H1 (cell line): ENCODE measurements around the gene CPEB3. TPM values are rescaled to one million over a fixed set of nuclear protein-coding genes. Genes with fewer than 3 reads are reported as not detected.

ENCODE experiments used
- JUN ChIP-seq: IDR thresholded peaks from 2 replicates; pipeline ENCODE4 v1.6.1; 2011; ENCODE audit warnings: low read depth, mild to moderate bottlenecking, improper control_type of control experiment, low read length
- RBBP5 ChIP-seq: IDR thresholded peaks from 2 replicates; pipeline ENCODE4 v1.7.1; 2012; ENCODE audit warnings: low read depth, mild to moderate bottlenecking, inconsistent platforms, low read length, moderate library complexity, borderline replicate concordance
- RFX5 ChIP-seq: IDR thresholded peaks from 2 replicates; pipeline ENCODE4 v1.6.1; 2011; ENCODE audit warnings: low read depth, low read length, improper control_type of control experiment, borderline replicate concordance
- SP1 ChIP-seq: IDR thresholded peaks from 2 replicates; pipeline ENCODE4 v1.6.1; 2011; ENCODE audit warnings: low read depth, low read length
- polyA plus RNA-seq, 7 experiments: library from polyadenylated mRNA; depleted of rRNA in 3 of 7; stranded (reverse) in 5 of 7; unstranded in 2 of 7; fragments of >200 nt in 5 of 7; fragments of 200-250 nt in 2 of 7; gene quantifications; 1 replicate in 5 of 7; 2 replicates in 1 of 7; 4 replicates in 1 of 7; pipeline versions ENCODE4 v1.2.1 to v1.2.3, GENCODE V29; 2011 to 2013; ENCODE audit warnings: missing spikeins in 2 of 7, mixed read lengths in 2 of 7
- total RNA-seq: library from RNA; stranded (reverse); fragmentation: NEBNext Ultra II Directional; extraction: Animal tissue kit (Norgen Biotek cat#: 25700); gene quantifications from 2 replicates; pipeline ENCODE4 v1.2.1, GENCODE V29; 2021
- TF ChIP-seq, protein P1 (sequence below): fragments of 300-600 bp; sonication (generic); IDR thresholded peaks from 2 replicates; pipeline ENCODE4 v1.7.1; 2012; ENCODE audit warnings: low read length, moderate library complexity, mild to moderate bottlenecking, inconsistent platforms; ENCODE audit not compliant: insufficient replicate concordance
- TF ChIP-seq, protein P2 (sequence below): IDR thresholded peaks from 2 replicates; pipeline ENCODE4 v1.6.1; 2012; ENCODE audit warnings: inconsistent platforms

The CPEB3 gene
- total and polyA plus RNA-seq, 2 of the 8 experiments (the other 6 are each of a cell fraction or from before 2014, with no cell fraction given), result 0.39 to 1.7 TPM

DNA sequence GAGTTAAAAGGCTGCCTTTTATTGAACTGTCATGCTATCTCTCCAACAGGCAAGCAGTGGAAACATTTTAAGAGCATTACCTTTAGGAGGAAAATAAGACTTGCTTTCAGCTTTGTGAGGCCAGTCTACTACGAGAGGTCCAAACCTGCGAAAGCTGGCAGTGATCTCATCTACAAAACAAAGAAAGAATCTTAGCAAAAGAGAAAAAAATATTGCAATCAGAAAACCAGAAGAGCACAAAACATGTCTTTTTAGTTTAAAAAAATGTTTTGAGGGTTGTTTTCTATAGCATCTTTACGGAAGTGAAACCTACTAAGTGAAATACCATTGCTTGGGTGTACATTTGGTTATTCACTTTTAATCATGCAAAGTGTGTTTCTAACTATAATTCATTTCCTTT is 147.9 kb downstream of the CPEB3 start (continued):
- TF ChIP-seq, protein P1, sequence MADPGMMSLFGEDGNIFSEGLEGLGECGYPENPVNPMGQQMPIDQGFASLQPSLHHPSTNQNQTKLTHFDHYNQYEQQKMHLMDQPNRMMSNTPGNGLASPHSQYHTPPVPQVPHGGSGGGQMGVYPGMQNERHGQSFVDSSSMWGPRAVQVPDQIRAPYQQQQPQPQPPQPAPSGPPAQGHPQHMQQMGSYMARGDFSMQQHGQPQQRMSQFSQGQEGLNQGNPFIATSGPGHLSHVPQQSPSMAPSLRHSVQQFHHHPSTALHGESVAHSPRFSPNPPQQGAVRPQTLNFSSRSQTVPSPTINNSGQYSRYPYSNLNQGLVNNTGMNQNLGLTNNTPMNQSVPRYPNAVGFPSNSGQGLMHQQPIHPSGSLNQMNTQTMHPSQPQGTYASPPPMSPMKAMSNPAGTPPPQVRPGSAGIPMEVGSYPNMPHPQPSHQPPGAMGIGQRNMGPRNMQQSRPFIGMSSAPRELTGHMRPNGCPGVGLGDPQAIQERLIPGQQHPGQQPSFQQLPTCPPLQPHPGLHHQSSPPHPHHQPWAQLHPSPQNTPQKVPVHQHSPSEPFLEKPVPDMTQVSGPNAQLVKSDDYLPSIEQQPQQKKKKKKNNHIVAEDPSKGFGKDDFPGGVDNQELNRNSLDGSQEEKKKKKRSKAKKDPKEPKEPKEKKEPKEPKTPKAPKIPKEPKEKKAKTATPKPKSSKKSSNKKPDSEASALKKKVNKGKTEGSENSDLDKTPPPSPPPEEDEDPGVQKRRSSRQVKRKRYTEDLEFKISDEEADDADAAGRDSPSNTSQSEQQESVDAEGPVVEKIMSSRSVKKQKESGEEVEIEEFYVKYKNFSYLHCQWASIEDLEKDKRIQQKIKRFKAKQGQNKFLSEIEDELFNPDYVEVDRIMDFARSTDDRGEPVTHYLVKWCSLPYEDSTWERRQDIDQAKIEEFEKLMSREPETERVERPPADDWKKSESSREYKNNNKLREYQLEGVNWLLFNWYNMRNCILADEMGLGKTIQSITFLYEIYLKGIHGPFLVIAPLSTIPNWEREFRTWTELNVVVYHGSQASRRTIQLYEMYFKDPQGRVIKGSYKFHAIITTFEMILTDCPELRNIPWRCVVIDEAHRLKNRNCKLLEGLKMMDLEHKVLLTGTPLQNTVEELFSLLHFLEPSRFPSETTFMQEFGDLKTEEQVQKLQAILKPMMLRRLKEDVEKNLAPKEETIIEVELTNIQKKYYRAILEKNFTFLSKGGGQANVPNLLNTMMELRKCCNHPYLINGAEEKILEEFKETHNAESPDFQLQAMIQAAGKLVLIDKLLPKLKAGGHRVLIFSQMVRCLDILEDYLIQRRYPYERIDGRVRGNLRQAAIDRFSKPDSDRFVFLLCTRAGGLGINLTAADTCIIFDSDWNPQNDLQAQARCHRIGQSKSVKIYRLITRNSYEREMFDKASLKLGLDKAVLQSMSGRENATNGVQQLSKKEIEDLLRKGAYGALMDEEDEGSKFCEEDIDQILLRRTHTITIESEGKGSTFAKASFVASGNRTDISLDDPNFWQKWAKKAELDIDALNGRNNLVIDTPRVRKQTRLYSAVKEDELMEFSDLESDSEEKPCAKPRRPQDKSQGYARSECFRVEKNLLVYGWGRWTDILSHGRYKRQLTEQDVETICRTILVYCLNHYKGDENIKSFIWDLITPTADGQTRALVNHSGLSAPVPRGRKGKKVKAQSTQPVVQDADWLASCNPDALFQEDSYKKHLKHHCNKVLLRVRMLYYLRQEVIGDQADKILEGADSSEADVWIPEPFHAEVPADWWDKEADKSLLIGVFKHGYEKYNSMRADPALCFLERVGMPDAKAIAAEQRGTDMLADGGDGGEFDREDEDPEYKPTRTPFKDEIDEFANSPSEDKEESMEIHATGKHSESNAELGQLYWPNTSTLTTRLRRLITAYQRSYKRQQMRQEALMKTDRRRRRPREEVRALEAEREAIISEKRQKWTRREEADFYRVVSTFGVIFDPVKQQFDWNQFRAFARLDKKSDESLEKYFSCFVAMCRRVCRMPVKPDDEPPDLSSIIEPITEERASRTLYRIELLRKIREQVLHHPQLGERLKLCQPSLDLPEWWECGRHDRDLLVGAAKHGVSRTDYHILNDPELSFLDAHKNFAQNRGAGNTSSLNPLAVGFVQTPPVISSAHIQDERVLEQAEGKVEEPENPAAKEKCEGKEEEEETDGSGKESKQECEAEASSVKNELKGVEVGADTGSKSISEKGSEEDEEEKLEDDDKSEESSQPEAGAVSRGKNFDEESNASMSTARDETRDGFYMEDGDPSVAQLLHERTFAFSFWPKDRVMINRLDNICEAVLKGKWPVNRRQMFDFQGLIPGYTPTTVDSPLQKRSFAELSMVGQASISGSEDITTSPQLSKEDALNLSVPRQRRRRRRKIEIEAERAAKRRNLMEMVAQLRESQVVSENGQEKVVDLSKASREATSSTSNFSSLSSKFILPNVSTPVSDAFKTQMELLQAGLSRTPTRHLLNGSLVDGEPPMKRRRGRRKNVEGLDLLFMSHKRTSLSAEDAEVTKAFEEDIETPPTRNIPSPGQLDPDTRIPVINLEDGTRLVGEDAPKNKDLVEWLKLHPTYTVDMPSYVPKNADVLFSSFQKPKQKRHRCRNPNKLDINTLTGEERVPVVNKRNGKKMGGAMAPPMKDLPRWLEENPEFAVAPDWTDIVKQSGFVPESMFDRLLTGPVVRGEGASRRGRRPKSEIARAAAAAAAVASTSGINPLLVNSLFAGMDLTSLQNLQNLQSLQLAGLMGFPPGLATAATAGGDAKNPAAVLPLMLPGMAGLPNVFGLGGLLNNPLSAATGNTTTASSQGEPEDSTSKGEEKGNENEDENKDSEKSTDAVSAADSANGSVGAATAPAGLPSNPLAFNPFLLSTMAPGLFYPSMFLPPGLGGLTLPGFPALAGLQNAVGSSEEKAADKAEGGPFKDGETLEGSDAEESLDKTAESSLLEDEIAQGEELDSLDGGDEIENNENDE, result no peak
- TF ChIP-seq RBBP5 (no peak), JUN (no peak), SP1 (no peak), RFX5 (no peak)
- TF ChIP-seq, protein P2, sequence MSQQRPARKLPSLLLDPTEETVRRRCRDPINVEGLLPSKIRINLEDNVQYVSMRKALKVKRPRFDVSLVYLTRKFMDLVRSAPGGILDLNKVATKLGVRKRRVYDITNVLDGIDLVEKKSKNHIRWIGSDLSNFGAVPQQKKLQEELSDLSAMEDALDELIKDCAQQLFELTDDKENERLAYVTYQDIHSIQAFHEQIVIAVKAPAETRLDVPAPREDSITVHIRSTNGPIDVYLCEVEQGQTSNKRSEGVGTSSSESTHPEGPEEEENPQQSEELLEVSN, result no peak
- TF ChIP-seq, all 59 proteins: peak for 0
